Tibial nerve (tissue), 4 donors: ENCODE data around the gene PFN1.

ENCODE experiments used
- EP300 ChIP-seq, 2 donors: sonication (generic); formaldehyde crosslinking; IDR thresholded peaks; one replicate each; pipeline ENCODE4 v1.6.1; 2017; ENCODE audit warnings: antibody characterized with exemption in 2 of 2, mild to moderate bottlenecking in 1 of 2
- POLR2A ChIP-seq, 2 donors: fragments of 450-650 bp; IDR thresholded peaks; one replicate each; pipeline ENCODE4 v1.6.1; 2017; ENCODE audit warnings: antibody characterized with exemption in 2 of 2, mild to moderate bottlenecking in 2 of 2, moderate library complexity in 2 of 2
- TF ChIP-seq, protein P1 (sequence below), 5 experiments: fragments of 200-600 bp in 3 of 5; fragments of 450-650 bp in 2 of 5; sonication (generic) in 3 of 5; IDR thresholded peaks; one replicate each; pipeline ENCODE4 v1.5.1; 2016 to 2019; ENCODE audit warnings: antibody characterized with exemption in 5 of 5, mild to moderate bottlenecking in 3 of 5, moderate library complexity in 2 of 5

DNA sequence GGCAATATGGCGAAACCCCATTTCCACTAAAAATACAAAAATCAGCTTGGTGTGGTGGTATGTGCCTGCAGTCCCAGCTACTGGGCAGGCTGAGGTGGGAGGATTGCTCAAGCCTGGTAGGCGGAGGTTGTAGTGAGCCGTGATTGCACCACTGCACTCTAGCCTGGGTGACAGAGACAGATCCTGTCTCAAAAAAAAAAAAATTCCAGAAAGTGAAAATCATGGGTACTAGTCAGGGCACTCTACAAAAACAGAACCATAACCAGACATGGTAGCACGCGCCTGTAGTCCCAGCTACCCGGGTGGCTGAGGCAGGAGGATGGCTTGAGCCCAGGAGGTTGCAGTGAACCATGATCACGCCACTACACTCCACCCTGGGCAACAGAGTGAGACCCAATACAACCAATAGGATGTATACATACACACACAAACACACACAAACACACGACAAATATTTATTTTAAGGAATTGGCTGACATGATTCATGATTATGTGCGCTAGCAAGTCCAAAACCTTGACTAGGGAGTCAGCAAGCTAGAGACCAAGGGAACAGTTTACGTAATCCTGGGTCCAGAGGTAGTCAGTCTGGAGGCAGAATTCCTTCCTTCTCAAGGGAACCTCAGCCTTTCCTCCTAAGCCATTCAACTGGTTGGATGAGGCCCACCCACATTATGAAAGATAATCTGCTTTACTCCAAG lies 27.8 kb downstream of the PFN1 start:
- TF ChIP-seq, protein P1, sequence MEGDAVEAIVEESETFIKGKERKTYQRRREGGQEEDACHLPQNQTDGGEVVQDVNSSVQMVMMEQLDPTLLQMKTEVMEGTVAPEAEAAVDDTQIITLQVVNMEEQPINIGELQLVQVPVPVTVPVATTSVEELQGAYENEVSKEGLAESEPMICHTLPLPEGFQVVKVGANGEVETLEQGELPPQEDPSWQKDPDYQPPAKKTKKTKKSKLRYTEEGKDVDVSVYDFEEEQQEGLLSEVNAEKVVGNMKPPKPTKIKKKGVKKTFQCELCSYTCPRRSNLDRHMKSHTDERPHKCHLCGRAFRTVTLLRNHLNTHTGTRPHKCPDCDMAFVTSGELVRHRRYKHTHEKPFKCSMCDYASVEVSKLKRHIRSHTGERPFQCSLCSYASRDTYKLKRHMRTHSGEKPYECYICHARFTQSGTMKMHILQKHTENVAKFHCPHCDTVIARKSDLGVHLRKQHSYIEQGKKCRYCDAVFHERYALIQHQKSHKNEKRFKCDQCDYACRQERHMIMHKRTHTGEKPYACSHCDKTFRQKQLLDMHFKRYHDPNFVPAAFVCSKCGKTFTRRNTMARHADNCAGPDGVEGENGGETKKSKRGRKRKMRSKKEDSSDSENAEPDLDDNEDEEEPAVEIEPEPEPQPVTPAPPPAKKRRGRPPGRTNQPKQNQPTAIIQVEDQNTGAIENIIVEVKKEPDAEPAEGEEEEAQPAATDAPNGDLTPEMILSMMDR (IDR thresholded peaks at IDR 0.05) = no peak
- no peak for TF ChIP-seq EP300 (IDR thresholded peaks at IDR 0.05)
- TF ChIP-seq POLR2A (IDR thresholded peaks at IDR 0.05) = no peak
